SKM-1 (cell line): ENCODE measurements around the gene ACP7.
"Not testable (repeated sequence)": the region's sequence is repeated elsewhere in the genome, so short reads cannot be mapped to it uniquely, and the experiment has no call there.

Experiments used
- DNase-seq: peaks from one replicate; lab custom pipeline; 2025; ENCODE audit not compliant: unreplicated experiment; lab: John Stamatoyannopoulos, UW

Gene ACP7

GRCh38 chr19:39077323-39077722 lies 6.8 kb upstream of the ACP7 start:
- no peak for DNase-seq

- no peak for DNase-seq
These were observed 5.5 kb upstream of the ACP7 start for GRCh38 chr19:39078436-39079200.

GRCh38 chr19:39080431-39080830 lies 3.7 kb upstream of the ACP7 start:
- DNase-seq: no peak

DNA sequence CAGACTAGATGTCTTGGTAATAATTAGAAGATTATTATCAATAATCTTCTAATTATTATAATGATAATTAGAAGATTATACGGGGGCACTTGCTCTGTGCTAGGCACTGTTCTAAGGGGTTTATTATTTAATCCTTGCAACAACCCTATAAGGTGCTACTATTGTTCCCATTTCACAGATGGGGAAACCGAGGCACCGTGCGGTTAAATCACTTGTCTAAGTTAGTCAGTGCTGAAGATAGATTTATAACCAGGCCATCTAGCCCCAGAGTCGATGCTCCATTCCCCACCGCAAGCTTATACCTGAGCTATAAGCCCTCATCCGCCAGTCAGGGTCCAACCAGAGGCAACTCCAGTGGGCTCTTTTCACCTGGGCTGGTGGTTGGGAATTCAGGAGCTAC lies 2.0 kb upstream of the ACP7 start:
- no peak for DNase-seq

GRCh38 chr19:39082745-39083598 lies 1.2 kb upstream of the ACP7 start:
- DNase-seq: no peak

- DNase-seq: no peak
These were observed 577 bp upstream of the ACP7 start for GRCh38 chr19:39083599-39083982.

GRCh38 chr19:39084732-39085080 lies 538 bp downstream of the ACP7 start:
- DNase-seq: no peak

DNA sequence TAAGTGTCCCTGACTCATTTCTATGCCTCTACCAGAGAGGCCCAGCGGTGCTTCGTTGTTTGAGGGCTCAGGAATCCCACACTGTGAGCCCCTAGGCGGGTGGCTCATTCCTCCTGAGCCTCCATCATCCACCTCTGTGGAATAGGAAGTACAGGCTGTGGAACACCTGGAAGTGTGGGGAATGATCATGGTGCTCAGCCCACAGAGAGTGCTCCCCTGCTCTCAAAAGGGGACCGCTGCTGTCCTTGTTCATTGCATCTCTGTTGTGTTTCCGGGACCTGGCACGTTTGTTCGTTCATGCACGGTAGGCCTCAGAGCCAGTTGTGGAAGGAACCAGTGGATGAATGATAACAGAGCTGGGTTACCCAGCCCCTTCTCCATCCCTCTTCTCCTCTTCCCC lies 1.2 kb downstream of the ACP7 start:
- no peak for DNase-seq

- DNase-seq: no peak
These were observed 2.2 kb downstream of the ACP7 start for GRCh38 chr19:39086386-39086785.

DNA sequence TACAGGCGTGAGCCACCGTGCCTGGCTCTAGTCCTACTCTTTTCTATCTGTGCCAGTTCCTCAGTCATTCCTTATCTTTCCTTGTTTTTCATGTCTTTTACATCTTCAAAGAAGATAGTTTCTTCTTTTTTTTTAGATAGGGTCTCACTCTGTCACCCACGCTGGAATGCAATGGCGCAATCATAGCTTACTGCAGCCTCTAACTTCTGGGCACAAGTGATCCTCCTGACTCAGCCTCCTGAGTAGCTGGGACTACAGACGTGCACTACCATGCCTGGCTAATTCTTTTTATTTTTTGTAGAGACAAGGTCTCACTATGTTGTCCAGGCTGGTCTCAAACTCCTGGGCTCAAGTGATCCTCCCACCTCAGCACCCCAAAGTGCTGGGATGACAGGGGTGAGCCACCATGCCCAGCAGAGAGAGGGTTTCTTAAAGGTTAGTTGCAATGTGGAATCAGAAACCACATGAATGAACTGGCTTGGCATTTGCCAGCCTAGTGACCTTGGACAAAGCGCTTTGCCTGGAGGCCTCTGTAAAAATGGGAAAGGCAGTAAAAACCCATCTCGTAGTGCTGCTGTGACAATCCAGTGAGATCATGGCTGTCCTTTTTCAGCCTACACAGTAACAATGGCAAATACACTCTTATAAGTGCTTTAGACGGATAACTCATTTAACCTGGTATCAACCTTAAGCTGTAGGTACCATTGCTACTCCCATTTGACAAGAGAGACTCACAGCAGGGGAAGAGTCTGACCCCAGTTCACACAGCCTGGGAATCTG lies 3.9 kb downstream of the ACP7 start:
- DNase-seq: no peak

DNA sequence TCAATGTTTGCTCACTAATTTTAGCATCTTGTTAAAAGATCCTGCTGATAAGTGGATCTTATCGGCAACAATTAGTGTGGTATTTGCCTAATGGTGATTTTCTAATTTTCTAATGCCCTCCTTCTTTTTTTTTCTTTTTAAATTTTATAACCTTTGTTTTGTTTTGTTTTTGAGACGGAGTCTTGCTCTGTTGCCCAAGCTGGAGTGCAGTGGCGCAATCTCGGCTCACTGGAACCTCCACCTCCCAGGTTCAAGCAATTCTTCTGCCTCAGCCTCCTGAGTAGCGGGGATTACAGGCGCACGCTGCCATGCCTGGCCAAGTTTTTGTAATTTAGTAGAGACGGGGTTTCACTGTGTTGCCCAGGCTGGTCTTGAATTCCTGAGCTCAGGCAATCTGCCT lies 5.8 kb downstream of the ACP7 start:
- DNase-seq: not testable (repeated sequence)

- DNase-seq: no peak
These were observed 6.7 kb downstream of the ACP7 start for GRCh38 chr19:39090881-39091280.

GRCh38 chr19:39095799-39096540 lies 11.8 kb downstream of the ACP7 start:
- not testable (repeated sequence) for DNase-seq

DNA sequence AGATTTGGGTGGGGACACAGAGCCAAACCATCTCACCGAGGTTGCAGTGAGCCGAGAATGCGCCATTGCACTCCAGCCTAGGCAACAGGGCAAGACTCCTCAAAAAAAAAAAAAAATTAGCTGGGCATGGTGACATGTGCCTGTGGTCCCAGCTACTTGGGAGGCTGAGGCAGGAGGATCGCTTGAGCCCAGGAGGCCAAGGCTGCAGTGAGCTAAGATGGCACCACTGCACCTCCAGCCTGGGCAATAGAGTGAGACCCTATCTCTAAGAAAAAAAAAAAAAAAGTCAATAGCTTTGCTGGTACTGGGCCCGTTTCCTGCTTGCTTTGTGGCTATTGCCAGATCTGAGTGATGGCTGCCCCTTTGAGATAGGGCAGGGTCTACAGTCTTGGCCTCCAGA lies 13.1 kb downstream of the ACP7 start:
- DNase-seq: no peak

GRCh38 chr19:39097721-39098120 lies 13.6 kb downstream of the ACP7 start:
- DNase-seq: no peak

DNA sequence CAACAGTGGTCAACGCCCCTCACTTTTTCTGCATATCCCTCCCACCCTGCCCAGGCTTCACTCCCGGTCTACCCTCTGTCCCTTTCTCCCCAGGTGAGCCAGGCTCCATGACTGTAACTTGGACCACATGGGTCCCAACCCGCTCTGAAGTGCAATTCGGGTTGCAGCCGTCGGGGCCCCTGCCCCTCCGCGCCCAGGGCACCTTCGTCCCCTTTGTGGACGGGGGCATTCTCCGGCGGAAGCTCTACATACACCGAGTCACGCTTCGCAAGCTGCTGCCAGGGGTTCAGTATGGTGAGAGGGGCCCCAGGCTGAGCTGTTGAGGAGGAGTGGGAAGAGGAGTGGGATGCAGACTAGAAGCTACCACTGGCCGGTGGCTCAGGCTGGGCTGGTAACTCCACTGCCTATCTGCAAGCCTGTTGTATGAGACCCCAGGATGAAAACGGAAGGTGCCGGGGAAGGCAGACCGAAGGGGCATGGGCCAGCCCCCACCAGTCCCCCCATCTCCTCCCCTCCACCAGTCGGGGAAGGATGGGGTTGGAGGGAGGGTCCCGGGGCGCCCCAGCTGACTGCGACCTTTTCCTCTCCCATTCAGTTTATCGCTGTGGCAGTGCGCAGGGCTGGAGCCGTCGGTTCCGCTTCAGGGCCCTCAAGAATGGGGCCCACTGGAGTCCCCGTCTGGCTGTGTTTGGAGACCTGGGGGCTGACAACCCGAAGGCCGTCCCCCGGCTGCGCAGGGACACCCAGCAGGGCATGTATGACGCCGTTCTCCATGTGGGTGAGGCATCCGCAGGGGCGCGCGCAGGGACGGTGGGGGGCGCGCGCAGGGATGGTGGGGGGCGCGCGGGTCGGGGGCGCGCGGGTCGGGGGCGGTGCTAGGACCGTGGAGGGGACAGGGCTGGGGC lies 14.4 kb downstream of the ACP7 start:
- DNase-seq: no peak

- no peak for DNase-seq
These were observed 15.2 kb downstream of the ACP7 start for GRCh38 chr19:39099341-39099740.

DNA sequence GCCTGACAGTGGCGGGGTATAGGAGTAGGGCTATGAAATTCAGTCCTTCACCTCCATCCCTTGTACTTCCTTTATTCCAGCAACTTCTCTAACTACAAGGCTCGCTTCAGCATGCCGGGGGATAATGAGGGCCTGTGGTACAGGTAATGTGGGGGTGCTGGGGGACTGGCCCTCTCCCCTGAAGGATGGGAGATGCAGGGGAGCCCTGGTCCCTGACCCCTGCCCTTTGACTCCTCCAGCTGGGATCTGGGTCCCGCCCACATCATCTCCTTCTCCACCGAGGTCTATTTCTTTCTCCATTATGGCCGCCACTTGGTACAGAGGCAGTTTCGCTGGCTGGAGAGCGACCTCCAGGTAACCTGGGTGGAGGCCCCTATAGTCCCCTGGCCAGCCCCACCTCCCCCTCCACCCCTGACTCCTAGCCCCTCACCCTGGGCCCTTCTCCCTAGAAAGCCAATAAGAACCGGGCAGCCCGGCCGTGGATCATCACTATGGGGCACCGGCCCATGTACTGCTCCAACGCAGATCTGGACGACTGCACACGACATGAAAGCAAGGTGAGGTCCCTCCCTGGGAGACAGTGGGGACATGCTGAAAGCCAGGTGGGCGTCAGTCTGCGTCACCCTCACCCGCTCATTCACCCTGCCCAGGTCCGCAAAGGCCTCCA lies 16.5 kb downstream of the ACP7 start:
- DNase-seq: no peak

DNA sequence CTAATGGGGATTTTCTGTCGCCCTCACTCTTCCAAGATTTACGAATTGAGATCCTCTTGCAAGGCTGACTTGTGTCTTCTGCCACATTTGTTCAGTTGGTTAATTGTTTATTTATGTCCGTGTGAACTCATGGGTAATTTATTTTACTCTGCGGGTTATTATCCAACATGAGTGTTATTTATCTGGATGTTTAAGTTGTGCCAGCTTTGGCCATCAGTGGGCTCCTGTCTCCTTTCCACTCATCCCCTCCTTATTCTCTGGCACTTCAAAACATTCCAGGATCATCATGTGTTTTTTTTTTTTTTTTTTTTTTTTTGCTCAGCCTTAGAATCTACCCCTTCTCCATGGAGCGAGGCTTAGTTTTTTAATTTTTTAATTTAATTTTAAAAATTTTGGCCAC lies 19.0 kb downstream of the ACP7 start:
- DNase-seq: no peak
